Memory B cell (primary cell): Measurements from ENCODE around the gene NOTCH2.

Source experiments
- ATAC-seq: fragments of 150-1000 bp; cut with Tn5 transposase; 2 replicates; pipeline ENCODE4 v1.10.0; 2021; ENCODE audit warnings: low read depth, mild to moderate bottlenecking, moderate library complexity
- DNase-seq, 2 donors: peaks; one replicate each; pipeline ENCODE4 v3.0.0; 2022; ENCODE audit warnings: low spot score in 2 of 2
- H3K27ac Mint-ChIP-seq: one replicate; pipeline ENCODE4 v1.8.0; 2022; ENCODE audit warnings: mild to moderate bottlenecking, moderate library complexity, mixed read lengths
- H3K27me3 Mint-ChIP-seq: one replicate; pipeline ENCODE4 v1.8.0; 2022; ENCODE audit warnings: mixed read lengths
- H3K36me3 Mint-ChIP-seq: one replicate; pipeline ENCODE4 v1.8.0; 2022; ENCODE audit warnings: mild to moderate bottlenecking, mixed read lengths
- H3K4me1 Mint-ChIP-seq: one replicate; pipeline ENCODE4 v1.8.0; 2022; ENCODE audit warnings: mixed read lengths
- H3K4me3 Mint-ChIP-seq: one replicate; pipeline ENCODE4 v1.8.0; 2022; ENCODE audit warnings: mild to moderate bottlenecking, moderate library complexity, mixed read lengths
- H3K9me3 Mint-ChIP-seq: one replicate; pipeline ENCODE4 v1.8.0; 2022; ENCODE audit warnings: mixed read lengths

The NOTCH2 gene

GRCh38 chr1:119885903-119886783 is 183.3 kb downstream of the NOTCH2 start:
- peaks cover 10% of the 10 kb centered on the region for H3K9me3 Mint-ChIP-seq
- DNase-seq = peak; percentile 41 to 51
- peaks cover 12% of the 10 kb centered on the region for H3K36me3 Mint-ChIP-seq
- peaks cover 16% of the 10 kb centered on the region for H3K27me3 Mint-ChIP-seq
- H3K4me1 Mint-ChIP-seq = no peaks in the 10 kb centered on the region
- peak; percentile 63 for ATAC-seq
- H3K27ac Mint-ChIP-seq = no peak overlapping the region
- H3K4me3 Mint-ChIP-seq = no peak overlapping the region

GRCh38 chr1:119884711-119885110 is 184.8 kb downstream of the NOTCH2 start:
- Mint-ChIP-seq H3K36me3 (peaks cover 12% of the 10 kb centered on the region), H3K4me3 (no peak overlapping the region), H3K27me3 (peaks cover 21% of the 10 kb centered on the region), H3K4me1 (no peaks in the 10 kb centered on the region), H3K9me3 (peaks cover 10% of the 10 kb centered on the region), H3K27ac (no peak overlapping the region)
- ATAC-seq (no peak), DNase-seq (no peak)

GRCh38 chr1:119883826-119884225 is 185.6 kb downstream of the NOTCH2 start:
- peaks cover 16% of the 10 kb centered on the region for H3K27me3 Mint-ChIP-seq
- peaks cover 10% of the 10 kb centered on the region for H3K36me3 Mint-ChIP-seq
- H3K27ac Mint-ChIP-seq = no peak overlapping the region
- H3K4me3 Mint-ChIP-seq = no peak overlapping the region
- ATAC-seq = no peak
- H3K4me1 Mint-ChIP-seq = no peaks in the 10 kb centered on the region
- H3K9me3 Mint-ChIP-seq = peaks cover 9% of the 10 kb centered on the region
- no peak for DNase-seq

GRCh38 chr1:119882132-119883049 is 187.1 kb downstream of the NOTCH2 start:
- ATAC-seq (no peak), DNase-seq (no peak)
- Mint-ChIP-seq H3K36me3 (no peaks in the 10 kb centered on the region), H3K27ac (no peak overlapping the region), H3K9me3 (no peaks in the 10 kb centered on the region), H3K4me3 (no peak overlapping the region), H3K27me3 (peaks cover 14% of the 10 kb centered on the region), H3K4me1 (no peaks in the 10 kb centered on the region)

- Mint-ChIP-seq H3K27ac (no peak overlapping the region), H3K4me3 (no peak overlapping the region), H3K27me3 (peaks cover 12% of the 10 kb centered on the region), H3K9me3 (no peaks in the 10 kb centered on the region), H3K36me3 (no peaks in the 10 kb centered on the region), H3K4me1 (no peaks in the 10 kb centered on the region)
- no peak for ATAC-seq
- DNase-seq = no peak
Observed at GRCh38 chr1:119879510-119880434, 189.7 kb downstream of the NOTCH2 start.

- Mint-ChIP-seq H3K4me1 (no peaks in the 10 kb centered on the region), H3K27me3 (peaks cover 12% of the 10 kb centered on the region), H3K27ac (no peak overlapping the region), H3K36me3 (no peaks in the 10 kb centered on the region), H3K4me3 (no peak overlapping the region), H3K9me3 (no peaks in the 10 kb centered on the region)
- ATAC-seq (no peak), DNase-seq (no peak)
Observed at GRCh38 chr1:119878171-119878570, 191.3 kb downstream of the NOTCH2 start.

GRCh38 chr1:119874186-119874585 is 195.3 kb downstream of the NOTCH2 start:
- Mint-ChIP-seq H3K36me3 (no peaks in the 10 kb centered on the region), H3K9me3 (no peaks in the 10 kb centered on the region), H3K27me3 (peaks cover 15% of the 10 kb centered on the region), H3K27ac (no peak overlapping the region), H3K4me1 (no peaks in the 10 kb centered on the region), H3K4me3 (no peak overlapping the region)
- ATAC-seq (no peak), DNase-seq (no peak)

- H3K27ac Mint-ChIP-seq = no peak overlapping the region
- H3K4me1 Mint-ChIP-seq = no peaks in the 10 kb centered on the region
Observed at GRCh38 chr1:119873135-119874015, 196.1 kb downstream of the NOTCH2 start.

GRCh38 chr1:119871881-119872280 is 197.6 kb downstream of the NOTCH2 start:
- ATAC-seq = no peak
- Mint-ChIP-seq H3K9me3 (no peaks in the 10 kb centered on the region), H3K27me3 (peaks cover 12% of the 10 kb centered on the region), H3K36me3 (no peaks in the 10 kb centered on the region), H3K4me1 (no peaks in the 10 kb centered on the region), H3K4me3 (no peak overlapping the region), H3K27ac (no peak overlapping the region)
- no peak for DNase-seq

More at GRCh38 chr1:119873135-119874015, 196.1 kb downstream of the NOTCH2 start:
- Mint-ChIP-seq H3K27me3 (peaks cover 12% of the 10 kb centered on the region), H3K4me3 (no peak overlapping the region), H3K9me3 (no peaks in the 10 kb centered on the region), H3K36me3 (no peaks in the 10 kb centered on the region)
- ATAC-seq (no peak), DNase-seq (no peak)

- peak; percentile 62 to 75 for DNase-seq
- ATAC-seq = peak; percentile 63
- H3K27me3 Mint-ChIP-seq = peaks cover 12% of the 10 kb centered on the region
- H3K4me1 Mint-ChIP-seq = no peaks in the 10 kb centered on the region
- H3K9me3 Mint-ChIP-seq = no peaks in the 10 kb centered on the region
- H3K36me3 Mint-ChIP-seq = no peaks in the 10 kb centered on the region
- H3K4me3 Mint-ChIP-seq = no peak overlapping the region
- no peak overlapping the region for H3K27ac Mint-ChIP-seq
Observed at GRCh38 chr1:119870917-119871596, 198.4 kb downstream of the NOTCH2 start.

GRCh38 chr1:119869995-119870394 is 199.5 kb downstream of the NOTCH2 start:
- ATAC-seq (no peak), DNase-seq (no peak)
- H3K4me3 Mint-ChIP-seq = no peak overlapping the region
- no peaks in the 10 kb centered on the region for H3K4me1 Mint-ChIP-seq
- H3K36me3 Mint-ChIP-seq = no peaks in the 10 kb centered on the region
- no peak overlapping the region for H3K27ac Mint-ChIP-seq
- peaks cover 12% of the 10 kb centered on the region for H3K27me3 Mint-ChIP-seq
- no peaks in the 10 kb centered on the region for H3K9me3 Mint-ChIP-seq

- peaks cover 10% of the 10 kb centered on the region for H3K27me3 Mint-ChIP-seq
- ATAC-seq = no peak
- DNase-seq = no peak
- no peak overlapping the region for H3K27ac Mint-ChIP-seq
- H3K36me3 Mint-ChIP-seq = no peaks in the 10 kb centered on the region
- H3K9me3 Mint-ChIP-seq = no peaks in the 10 kb centered on the region
- H3K4me3 Mint-ChIP-seq = no peak overlapping the region
- no peaks in the 10 kb centered on the region for H3K4me1 Mint-ChIP-seq
Observed at GRCh38 chr1:119868176-119868575, 201.3 kb downstream of the NOTCH2 start.
